Measurements from ENCODE around the gene F2R.

The F2R gene

DNA sequence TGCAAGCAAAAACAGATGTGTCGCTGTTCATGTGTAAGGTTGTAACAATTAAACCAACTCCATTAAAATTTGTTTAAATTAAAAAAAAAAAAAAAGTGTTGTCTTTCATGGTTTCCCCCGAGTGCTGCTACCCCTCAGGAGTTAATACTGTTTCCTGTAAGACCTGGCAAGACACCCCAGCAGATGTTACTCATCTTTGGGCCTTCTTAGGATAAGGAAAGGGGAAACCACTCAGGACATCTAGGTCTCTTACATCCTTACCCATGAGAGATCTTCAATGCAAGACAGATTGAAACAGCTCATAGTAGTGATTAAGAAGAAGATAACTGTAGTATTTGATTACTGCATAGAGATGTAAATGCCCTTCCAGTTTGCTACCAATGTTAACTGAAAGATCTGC, 33.5 kb upstream of the F2R start:
- Histone ChIP-seq H4K91ac (ENCODE audit: low read depth, low read length, poor library complexity) (no peak overlapping the region), H3K23ac (ENCODE audit: low read depth, low read length, poor library complexity) (no peak overlapping the region), H3K4me1 (ENCODE audit: control insufficient read depth in 2 of 2, insufficient read depth in 1 of 2, low read depth in 1 of 2, low read length in 2 of 2) (no peaks in the 10 kb centered on the region), H3K18ac (ENCODE audit: low read length) (no peak overlapping the region), H2BK5ac (ENCODE audit: low read length) (no peak overlapping the region), H3K4ac (ENCODE audit: low read length) (no peak overlapping the region), H2BK12ac (ENCODE audit: low read length) (no peak overlapping the region), H2AK5ac (ENCODE audit: low read depth, low read length) (no peak overlapping the region), H3K36me3 (replicated peaks in 1 of 2; ENCODE audit: control insufficient read depth in 2 of 2, insufficient read depth in 2 of 2, low read length in 2 of 2) (peaks cover 0 to 26% of the 10 kb centered on the region in 2 donors), H3K27ac (replicated peaks; ENCODE audit: low read length) (no peak overlapping the region), H3K9ac (ENCODE audit: low read depth, low read length, poor library complexity) (no peak overlapping the region), H2AFZ (ENCODE audit: low read length) (no peak overlapping the region), H2BK120ac (ENCODE audit: low read depth, low read length) (no peak overlapping the region), H3K14ac (ENCODE audit: low read length) (no peak overlapping the region), H3K9me3 (replicated peaks in 1 of 2; ENCODE audit: control insufficient read depth in 2 of 2, insufficient read depth in 1 of 2, low read depth in 1 of 2, low read length in 2 of 2) (no peaks in the 10 kb centered on the region), H3K79me1 (ENCODE audit: low read depth, low read length) (no peaks in the 10 kb centered on the region), H2BK15ac (ENCODE audit: low read length) (no peak overlapping the region), H3K4me2 (ENCODE audit: insufficient read depth, low read length, poor library complexity, severe bottlenecking) (no peak overlapping the region), H3K4me3 (ENCODE audit: low read length in 2 of 2) (no peak overlapping the region), H4K8ac (ENCODE audit: low read depth, low read length) (no peak overlapping the region), H3K27me3 (ENCODE audit: control insufficient read depth in 3 of 3, insufficient read depth in 3 of 3, low read depth in 1 of 3, low read length in 3 of 3) (no peaks in the 10 kb centered on the region)
- DNase-seq (ENCODE audit: low spot score) = no peak
- WGBS, 2 donors (ENCODE audit: extremely low coverage in 2 of 2, insufficient read length in 2 of 2, insufficient replicate concordance in 1 of 2) = no CpG with 5 or more reads among the region's 2 CpGs

DNA sequence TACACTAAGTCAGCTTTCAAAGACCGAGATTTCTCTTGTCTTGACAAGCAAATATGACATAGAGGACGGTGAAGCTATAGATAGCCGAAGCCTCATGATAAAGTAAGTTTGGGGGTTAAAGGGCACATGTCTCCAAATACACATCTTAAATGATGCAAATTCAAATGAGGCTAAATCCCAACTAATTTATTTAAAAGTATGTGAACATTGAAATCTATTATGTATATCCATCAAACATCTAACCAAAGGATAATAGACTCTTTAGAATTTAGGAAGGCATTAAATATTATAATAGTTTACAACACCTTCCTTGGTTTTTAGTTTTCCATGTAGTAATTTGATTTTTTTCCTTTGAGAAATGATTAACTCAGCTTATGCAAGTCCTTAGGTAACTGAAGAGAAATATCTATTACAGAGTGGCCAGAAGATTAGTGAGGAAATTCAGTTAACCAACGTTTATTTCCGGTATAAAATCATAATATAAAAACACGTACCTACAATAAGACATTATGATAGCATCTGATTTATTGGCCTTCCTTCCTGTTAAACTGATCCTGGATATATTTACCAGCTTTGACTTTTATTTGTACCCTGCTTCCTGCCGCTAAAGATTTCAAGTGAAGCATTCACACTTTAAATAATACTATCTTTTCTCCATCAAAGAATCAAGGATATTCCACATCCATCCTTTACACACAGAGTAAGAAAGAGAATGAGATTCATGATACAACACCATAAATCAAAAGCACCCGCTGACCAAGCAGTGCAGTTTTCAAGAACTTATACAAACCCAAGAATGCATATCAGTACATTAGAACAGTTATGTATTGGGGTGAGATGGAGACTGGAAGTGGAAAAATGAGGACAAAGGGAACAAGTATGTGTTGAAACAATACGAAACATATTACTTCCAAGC, 31.9 kb upstream of the F2R start:
- H2BK120ac ChIP-seq (ENCODE audit: low read depth, low read length) = no peak overlapping the region
- H3K23ac ChIP-seq (ENCODE audit: low read depth, low read length, poor library complexity) = no peak overlapping the region
- no peak for DNase-seq (ENCODE audit: low spot score)
- H3K79me1 ChIP-seq (ENCODE audit: low read depth, low read length) = no peaks in the 10 kb centered on the region
- H3K4me3 ChIP-seq (ENCODE audit: low read length in 2 of 2) = no peak overlapping the region
- H2BK15ac ChIP-seq (ENCODE audit: low read length) = no peak overlapping the region
- no peak overlapping the region for H2AK5ac ChIP-seq (ENCODE audit: low read depth, low read length)
- no peaks in the 10 kb centered on the region for H3K4me1 ChIP-seq (ENCODE audit: control insufficient read depth in 2 of 2, insufficient read depth in 1 of 2, low read depth in 1 of 2, low read length in 2 of 2)
- no peak overlapping the region for H3K4ac ChIP-seq (ENCODE audit: low read length)
- H3K36me3 ChIP-seq (replicated peaks in 1 of 2; ENCODE audit: control insufficient read depth in 2 of 2, insufficient read depth in 2 of 2, low read length in 2 of 2) = peaks cover 0 to 33% of the 10 kb centered on the region in 2 donors
- no peak overlapping the region for H2BK5ac ChIP-seq (ENCODE audit: low read length)
- H3K27me3 ChIP-seq (ENCODE audit: control insufficient read depth in 3 of 3, insufficient read depth in 3 of 3, low read depth in 1 of 3, low read length in 3 of 3) = no peaks in the 10 kb centered on the region
- H4K8ac ChIP-seq (ENCODE audit: low read depth, low read length) = no peak overlapping the region
- H3K9ac ChIP-seq (ENCODE audit: low read depth, low read length, poor library complexity) = no peak overlapping the region
- H3K9me3 ChIP-seq (replicated peaks in 1 of 2; ENCODE audit: control insufficient read depth in 2 of 2, insufficient read depth in 1 of 2, low read depth in 1 of 2, low read length in 2 of 2) = no peaks in the 10 kb centered on the region
- no peak overlapping the region for H3K27ac ChIP-seq (replicated peaks; ENCODE audit: low read length)
- no peak overlapping the region for H3K4me2 ChIP-seq (ENCODE audit: insufficient read depth, low read length, poor library complexity, severe bottlenecking)
- no peak overlapping the region for H2BK12ac ChIP-seq (ENCODE audit: low read length)
- H3K14ac ChIP-seq (ENCODE audit: low read length) = no peak overlapping the region
- WGBS, 2 donors (ENCODE audit: extremely low coverage in 2 of 2, insufficient read length in 2 of 2, insufficient replicate concordance in 1 of 2) = no CpG with 5 or more reads among the region's 9 CpGs
- H4K91ac ChIP-seq (ENCODE audit: low read depth, low read length, poor library complexity) = no peak overlapping the region
- no peak overlapping the region for H3K18ac ChIP-seq (ENCODE audit: low read length)
- no peak overlapping the region for H2AFZ ChIP-seq (ENCODE audit: low read length)

DNA sequence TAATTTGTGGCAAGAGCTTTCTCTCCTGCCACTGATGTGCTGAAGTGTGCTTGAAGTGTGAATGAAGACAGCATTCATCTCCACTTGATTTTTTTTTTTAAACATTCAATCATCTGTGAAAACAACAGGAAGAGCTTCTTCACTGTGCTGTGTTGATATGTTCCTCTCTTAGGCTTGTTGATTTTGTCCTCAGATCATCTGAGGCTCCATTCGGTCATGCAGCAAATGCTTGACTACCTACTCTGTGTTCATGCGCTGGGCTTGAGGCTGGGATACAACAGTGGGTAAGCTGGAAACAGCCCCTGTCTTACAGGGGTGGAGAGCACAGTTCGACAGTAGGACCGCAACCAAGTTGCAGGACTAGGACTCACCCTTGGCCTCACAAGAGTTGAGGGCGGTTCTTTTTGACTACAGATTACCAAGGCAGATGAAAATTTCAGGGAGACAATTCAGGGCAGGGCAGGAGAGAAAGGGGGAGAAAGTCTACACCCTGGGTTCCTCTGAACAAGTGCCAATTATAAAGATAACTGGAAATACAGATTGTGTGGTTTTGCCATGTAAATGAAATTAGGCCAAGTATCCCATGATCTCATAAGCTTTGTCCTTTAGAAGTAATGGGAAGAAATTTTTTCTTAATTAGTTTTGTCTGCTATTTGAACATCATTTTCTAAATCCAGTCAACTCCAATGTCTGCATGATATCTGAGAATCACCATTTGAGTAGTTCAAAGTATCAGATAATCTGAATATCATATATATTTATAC, 31.0 kb upstream of the F2R start:
- no peak for DNase-seq (ENCODE audit: low spot score)
- no CpG with 5 or more reads among the region's 5 CpGs for WGBS, 2 donors (ENCODE audit: extremely low coverage in 2 of 2, insufficient read length in 2 of 2, insufficient replicate concordance in 1 of 2)

DNA sequence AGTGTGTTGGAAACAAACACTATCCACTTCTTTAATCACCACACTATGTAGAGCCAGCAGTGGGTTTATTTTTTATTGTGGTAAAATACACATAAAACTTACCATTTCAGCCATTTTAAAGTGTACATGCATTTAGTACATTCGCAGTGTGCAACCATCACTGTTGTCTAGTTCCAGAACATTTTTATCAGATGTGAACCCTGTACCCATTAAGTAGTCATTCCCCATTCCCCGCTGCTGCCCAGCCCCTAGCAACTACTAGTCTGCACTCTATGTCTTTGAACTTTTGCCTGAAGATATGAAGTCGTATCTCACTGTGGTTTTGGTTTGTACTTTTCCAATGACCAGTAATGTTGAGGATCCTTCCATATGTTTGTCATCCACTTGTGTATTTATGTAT, 30.2 kb upstream of the F2R start:
- WGBS, 2 donors (ENCODE audit: extremely low coverage in 2 of 2, insufficient read length in 2 of 2, insufficient replicate concordance in 1 of 2) = no CpG with 5 or more reads among the region's 3 CpGs
- H2BK12ac ChIP-seq (ENCODE audit: low read length) = no peak overlapping the region
- peaks cover 0 to 35% of the 10 kb centered on the region in 2 donors for H3K36me3 ChIP-seq (replicated peaks in 1 of 2; ENCODE audit: control insufficient read depth in 2 of 2, insufficient read depth in 2 of 2, low read length in 2 of 2)
- no peak overlapping the region for H2AK5ac ChIP-seq (ENCODE audit: low read depth, low read length)
- H4K8ac ChIP-seq (ENCODE audit: low read depth, low read length) = no peak overlapping the region
- H3K79me1 ChIP-seq (ENCODE audit: low read depth, low read length) = no peaks in the 10 kb centered on the region
- no peak overlapping the region for H3K23ac ChIP-seq (ENCODE audit: low read depth, low read length, poor library complexity)
- H3K27me3 ChIP-seq (ENCODE audit: control insufficient read depth in 3 of 3, insufficient read depth in 3 of 3, low read depth in 1 of 3, low read length in 3 of 3) = no peaks in the 10 kb centered on the region
- no peak overlapping the region for H3K4me2 ChIP-seq (ENCODE audit: insufficient read depth, low read length, poor library complexity, severe bottlenecking)
- no peak overlapping the region for H2BK5ac ChIP-seq (ENCODE audit: low read length)
- H2AFZ ChIP-seq (ENCODE audit: low read length) = no peak overlapping the region
- no peaks in the 10 kb centered on the region for H3K4me1 ChIP-seq (ENCODE audit: control insufficient read depth in 2 of 2, insufficient read depth in 1 of 2, low read depth in 1 of 2, low read length in 2 of 2)
- no peak overlapping the region for H2BK120ac ChIP-seq (ENCODE audit: low read depth, low read length)
- H2BK15ac ChIP-seq (ENCODE audit: low read length) = no peak overlapping the region
- H4K91ac ChIP-seq (ENCODE audit: low read depth, low read length, poor library complexity) = no peak overlapping the region
- DNase-seq (ENCODE audit: low spot score) = no peak
- no peak overlapping the region for H3K4ac ChIP-seq (ENCODE audit: low read length)
- no peak overlapping the region for H3K4me3 ChIP-seq (ENCODE audit: low read length in 2 of 2)
- H3K18ac ChIP-seq (ENCODE audit: low read length) = no peak overlapping the region
- H3K9me3 ChIP-seq (replicated peaks in 1 of 2; ENCODE audit: control insufficient read depth in 2 of 2, insufficient read depth in 1 of 2, low read depth in 1 of 2, low read length in 2 of 2) = no peaks in the 10 kb centered on the region
- H3K14ac ChIP-seq (ENCODE audit: low read length) = no peak overlapping the region
- no peak overlapping the region for H3K9ac ChIP-seq (ENCODE audit: low read depth, low read length, poor library complexity)
- no peak overlapping the region for H3K27ac ChIP-seq (replicated peaks; ENCODE audit: low read length)

More for the DNA sequence above, 31.0 kb upstream of the F2R start:
- H2BK15ac ChIP-seq (ENCODE audit: low read length) = no peak overlapping the region
- no peaks in the 10 kb centered on the region for H3K9me3 ChIP-seq (replicated peaks in 1 of 2; ENCODE audit: control insufficient read depth in 2 of 2, insufficient read depth in 1 of 2, low read depth in 1 of 2, low read length in 2 of 2)
- H3K27ac ChIP-seq (replicated peaks; ENCODE audit: low read length) = no peak overlapping the region
- no peak overlapping the region for H2BK5ac ChIP-seq (ENCODE audit: low read length)
- H3K14ac ChIP-seq (ENCODE audit: low read length) = no peak overlapping the region
- H2BK120ac ChIP-seq (ENCODE audit: low read depth, low read length) = no peak overlapping the region
- H3K18ac ChIP-seq (ENCODE audit: low read length) = no peak overlapping the region
- H3K4me3 ChIP-seq (ENCODE audit: low read length in 2 of 2) = no peak overlapping the region
- peaks cover 0 to 33% of the 10 kb centered on the region in 2 donors for H3K36me3 ChIP-seq (replicated peaks in 1 of 2; ENCODE audit: control insufficient read depth in 2 of 2, insufficient read depth in 2 of 2, low read length in 2 of 2)
- no peaks in the 10 kb centered on the region for H3K4me1 ChIP-seq (ENCODE audit: control insufficient read depth in 2 of 2, insufficient read depth in 1 of 2, low read depth in 1 of 2, low read length in 2 of 2)
- H2AK5ac ChIP-seq (ENCODE audit: low read depth, low read length) = no peak overlapping the region
- no peak overlapping the region for H3K9ac ChIP-seq (ENCODE audit: low read depth, low read length, poor library complexity)
- no peak overlapping the region for H4K8ac ChIP-seq (ENCODE audit: low read depth, low read length)
- no peak overlapping the region for H3K4ac ChIP-seq (ENCODE audit: low read length)
- H2BK12ac ChIP-seq (ENCODE audit: low read length) = no peak overlapping the region
- no peaks in the 10 kb centered on the region for H3K27me3 ChIP-seq (ENCODE audit: control insufficient read depth in 3 of 3, insufficient read depth in 3 of 3, low read depth in 1 of 3, low read length in 3 of 3)
- H3K23ac ChIP-seq (ENCODE audit: low read depth, low read length, poor library complexity) = no peak overlapping the region
- H3K79me1 ChIP-seq (ENCODE audit: low read depth, low read length) = no peaks in the 10 kb centered on the region
- no peak overlapping the region for H2AFZ ChIP-seq (ENCODE audit: low read length)
- H4K91ac ChIP-seq (ENCODE audit: low read depth, low read length, poor library complexity) = no peak overlapping the region
- no peak overlapping the region for H3K4me2 ChIP-seq (ENCODE audit: insufficient read depth, low read length, poor library complexity, severe bottlenecking)
